DMS 273 treated with DMSO at 0.1 percent for 48 hours (cell line): ENCODE measurements around the gene OBP2A.
"Not testable (repeated sequence)": the region's sequence is repeated elsewhere in the genome, so short reads cannot be mapped to it uniquely, and the experiment has no call there.

Experiments
- DNase-seq: peaks from one replicate; lab custom pipeline; 2025; lab: John Stamatoyannopoulos, UW

Gene OBP2A

DNA sequence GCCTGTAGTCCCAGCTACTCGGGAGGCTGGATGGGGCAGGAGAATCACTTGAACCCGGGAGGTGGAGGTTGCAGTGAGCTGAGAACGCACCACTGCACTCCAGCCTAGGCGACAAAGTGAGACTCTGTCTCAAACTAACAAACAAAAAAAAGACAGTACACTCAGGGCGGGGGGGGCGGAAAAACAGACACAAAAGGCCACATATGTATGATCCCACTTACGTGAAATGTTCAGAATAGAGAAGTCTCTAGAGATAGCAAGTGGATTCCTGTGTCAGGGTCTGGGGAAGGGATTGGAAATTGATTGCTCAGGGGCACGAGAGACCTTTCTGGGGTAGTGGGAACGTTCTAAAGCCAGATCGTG is 33.7 kb upstream of the OBP2A start:
- no peak for DNase-seq

DNA sequence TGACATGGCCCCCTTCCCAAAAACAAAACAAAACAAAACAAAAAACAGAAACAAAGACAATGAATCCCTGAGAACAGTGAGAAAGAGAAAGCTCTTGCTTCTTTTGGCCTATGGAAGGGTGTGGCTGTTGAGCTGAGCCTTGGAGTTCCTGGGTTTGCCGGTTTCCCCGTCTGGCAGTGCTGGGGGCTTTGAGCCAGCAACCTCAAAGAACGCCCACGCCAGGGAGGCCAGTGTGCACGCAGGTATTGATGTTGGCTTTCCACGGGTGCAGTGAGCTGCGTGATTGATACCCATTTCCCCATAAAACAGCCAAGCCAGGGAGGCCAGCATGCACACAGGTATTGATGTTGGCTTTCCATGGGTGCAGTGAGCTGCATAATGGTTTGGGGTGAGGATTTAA is 33.0 kb upstream of the OBP2A start:
- DNase-seq: no peak

DNA sequence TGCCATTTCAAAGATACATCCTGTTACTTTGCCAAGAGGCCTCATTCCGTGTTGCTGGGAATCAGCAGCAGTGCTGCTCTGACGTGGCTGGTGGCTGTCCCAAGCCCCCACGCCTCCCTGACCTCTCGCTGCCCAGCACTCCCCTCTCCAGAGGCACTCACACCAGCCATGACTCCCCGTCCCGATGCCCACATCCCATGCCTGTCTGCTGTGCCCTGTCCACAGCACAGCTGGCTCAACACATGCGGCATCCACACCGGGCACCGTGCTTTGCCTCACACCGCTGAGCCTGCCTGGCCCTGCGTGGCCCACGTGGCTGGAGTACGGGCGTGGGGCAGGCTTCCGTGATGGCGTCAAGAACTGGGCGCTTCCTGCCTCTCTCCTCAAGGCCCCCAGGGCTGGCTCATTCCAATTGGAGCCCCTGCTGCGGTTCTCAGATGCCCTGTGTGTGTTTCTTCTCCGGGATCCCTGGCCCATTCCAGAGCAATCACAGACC is 32.5 kb upstream of the OBP2A start:
- DNase-seq: no peak

DNA sequence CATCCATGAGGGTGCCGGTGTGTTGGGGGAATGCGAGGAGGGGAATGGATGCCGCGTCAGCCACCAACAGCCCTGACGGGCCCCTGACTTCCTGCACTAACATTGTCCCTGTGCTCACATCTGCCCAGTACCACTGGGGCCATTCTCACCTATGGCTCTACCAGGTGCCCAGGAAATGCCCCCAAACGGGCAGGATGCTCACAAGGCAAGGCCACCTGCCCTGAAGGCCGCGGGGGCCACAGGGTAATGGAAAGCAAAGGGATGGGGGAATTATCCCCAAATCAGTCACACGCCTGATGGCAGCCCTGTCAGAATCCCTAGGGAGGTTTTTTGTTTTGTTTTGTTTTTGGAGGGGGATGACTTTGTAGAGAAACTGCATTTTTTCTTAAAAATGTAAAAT is 32.0 kb upstream of the OBP2A start:
- not testable (repeated sequence) for DNase-seq

DNA sequence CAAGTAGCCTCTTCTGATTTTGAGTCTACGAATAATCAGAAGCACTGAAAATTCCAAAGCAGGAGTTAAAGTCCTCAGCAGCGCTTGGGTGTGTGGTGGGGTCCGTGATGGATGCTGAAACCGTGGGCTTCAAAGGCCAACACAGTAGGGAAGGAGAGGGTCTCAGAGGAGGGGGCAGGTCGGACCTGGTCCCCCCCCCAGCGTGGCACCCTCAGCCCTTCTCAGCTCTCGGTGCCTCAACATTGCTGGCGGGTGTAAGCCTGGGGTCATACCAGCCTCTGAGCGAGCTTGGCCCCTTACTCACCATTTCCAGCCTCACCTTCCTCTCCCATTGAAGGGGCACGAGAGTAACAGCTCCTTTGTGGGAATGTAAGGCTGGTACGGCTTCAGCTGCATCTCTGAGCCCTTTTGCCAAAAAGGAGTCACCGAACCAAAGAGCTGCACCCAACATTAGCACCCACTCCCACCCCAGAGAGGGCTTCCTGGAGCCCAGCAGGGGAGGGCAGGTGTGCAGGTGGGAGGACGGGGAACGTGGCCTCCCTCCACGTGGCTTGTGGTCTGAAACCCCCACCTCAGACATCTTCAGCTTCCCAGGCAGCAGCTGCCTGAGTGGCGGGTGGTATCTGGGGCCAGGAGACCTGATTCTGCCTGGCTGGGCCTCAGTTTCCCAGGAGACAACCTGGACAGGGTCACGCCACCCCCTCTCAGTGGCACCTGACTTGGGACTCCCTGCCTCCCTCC is 31.4 kb upstream of the OBP2A start:
- no peak for DNase-seq

DNA sequence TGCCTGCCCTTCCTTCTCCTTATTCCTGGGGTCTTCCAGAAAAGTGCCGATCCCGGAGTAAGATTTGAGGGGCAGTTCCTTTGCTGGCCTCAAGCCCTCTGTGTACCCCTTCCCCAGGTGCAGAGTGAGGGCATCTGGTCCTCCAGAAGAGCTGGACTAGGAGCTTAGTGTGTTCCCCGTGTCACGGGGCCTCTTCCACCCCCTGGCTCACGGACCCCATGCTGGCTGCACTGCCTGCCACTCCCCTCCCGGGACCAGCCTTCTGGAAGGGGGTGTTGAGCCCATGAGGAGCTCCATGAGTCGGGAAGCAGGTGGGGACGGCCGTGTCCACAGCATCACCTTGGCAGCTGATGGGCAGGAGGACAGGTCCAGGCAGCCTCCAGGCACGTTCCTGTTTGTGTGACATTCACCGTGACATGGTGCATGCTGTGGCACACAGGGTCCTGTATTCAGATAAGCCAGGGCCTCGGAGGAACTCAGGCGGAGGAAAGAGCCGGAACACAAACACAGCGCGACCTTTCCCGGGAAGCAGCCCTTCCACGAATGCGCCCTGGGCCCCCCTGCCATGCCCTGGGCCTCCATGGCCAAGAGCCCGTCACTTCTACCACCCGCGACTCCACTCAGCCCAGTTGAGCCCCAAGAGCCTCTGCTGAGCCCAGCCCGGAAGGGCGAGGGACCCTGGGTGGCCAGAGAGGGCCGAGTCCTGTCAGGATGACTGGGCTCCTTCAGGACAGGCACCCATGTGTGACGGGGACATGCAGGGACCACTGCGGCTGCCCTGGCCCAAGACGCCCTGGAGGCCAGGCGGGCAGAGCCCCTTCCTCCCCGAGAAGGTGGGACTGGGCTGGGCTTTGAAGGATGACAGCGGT is 30.6 kb upstream of the OBP2A start:
- DNase-seq: no peak

DNA sequence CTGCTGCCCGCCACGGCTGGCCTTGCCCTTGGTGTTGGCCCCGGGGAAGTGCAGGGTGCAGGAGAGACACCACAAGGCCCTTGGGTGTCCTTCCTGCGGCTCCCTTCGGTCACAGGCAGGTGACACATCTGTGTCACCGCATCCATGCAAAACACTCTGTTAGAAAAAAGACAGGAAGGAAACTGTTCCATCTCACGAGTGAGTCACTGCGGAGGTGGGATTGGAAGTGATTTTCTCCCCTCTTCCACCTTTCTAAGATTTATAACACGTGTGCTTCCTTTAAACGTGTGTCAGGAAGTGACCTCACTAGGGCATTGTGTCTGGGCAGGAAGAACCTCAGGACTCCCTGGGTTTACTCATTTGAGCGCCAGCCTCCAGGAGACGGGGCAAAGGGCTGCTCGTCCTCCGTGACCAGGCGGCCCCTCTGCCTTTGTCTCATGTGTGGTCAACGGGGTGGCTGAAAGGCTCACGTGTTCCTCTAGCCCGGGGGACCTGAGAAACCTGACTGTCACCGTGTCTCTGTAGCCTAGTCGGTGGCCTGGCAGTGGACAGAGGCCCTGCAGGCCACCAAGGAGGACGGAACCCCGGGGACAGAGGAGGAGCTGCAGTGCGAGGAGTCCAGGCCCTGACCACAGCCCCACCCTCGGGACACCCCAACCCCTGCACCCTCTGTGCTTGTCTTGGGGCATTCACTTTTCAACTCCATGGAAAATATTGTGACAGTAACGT is 29.6 kb upstream of the OBP2A start:
- no peak for DNase-seq

DNA sequence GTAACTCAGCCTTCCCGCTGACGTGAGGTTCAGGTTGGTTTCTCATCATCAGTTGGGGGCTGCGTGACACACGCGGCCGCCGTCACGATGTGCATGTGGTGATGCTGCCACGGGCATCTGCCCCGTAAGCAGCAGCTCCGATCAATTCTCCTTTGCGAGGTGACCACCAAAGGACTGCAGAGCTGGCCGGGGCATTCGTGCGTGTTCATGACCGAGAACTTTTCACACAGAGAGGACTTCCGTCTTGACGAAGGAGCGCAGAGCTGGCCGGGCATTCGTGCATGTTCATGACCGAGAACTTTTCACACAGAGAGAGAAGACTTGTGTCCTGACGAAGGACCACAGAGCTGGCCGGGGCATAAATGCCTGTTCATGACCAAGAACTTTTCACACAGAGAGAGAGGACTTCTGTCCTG is 28.5 kb upstream of the OBP2A start:
- DNase-seq: no peak

DNA sequence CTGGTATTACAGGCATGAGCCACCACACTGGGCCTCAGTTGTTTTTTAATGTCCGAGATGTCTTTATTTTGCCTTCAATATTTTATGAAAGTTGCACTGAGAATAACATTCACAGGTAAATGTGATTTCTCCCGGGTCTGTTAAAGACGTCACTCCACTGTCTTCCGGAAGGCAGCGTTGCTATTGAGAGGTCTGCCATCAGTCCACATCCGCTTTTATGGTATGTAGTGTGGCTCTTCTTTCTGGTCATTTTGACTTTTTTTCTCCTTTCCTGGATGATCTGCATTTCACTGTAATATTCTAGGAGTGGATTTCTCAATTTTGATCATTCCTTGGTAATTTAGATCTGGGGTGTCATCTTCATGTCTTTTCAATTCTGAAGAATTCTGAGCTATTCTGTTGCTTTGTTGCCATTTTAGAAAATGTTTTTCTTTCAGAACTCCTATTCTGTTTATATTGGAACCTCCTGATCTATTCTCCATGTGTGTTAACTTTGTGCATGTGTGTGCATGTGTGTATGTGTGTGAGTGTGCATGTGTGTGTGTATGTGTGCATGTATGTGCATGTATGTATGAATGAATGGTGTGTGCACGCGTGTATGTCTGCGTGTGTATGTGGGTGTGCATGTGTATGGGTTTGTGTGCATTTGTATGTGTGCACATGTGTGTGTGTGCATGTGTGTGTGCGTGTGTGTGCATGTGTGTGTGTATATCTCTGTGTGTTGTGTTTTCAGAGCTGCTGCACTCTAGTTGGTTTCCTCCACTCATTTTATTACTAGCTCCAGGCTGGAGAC is 26.6 kb upstream of the OBP2A start:
- DNase-seq: no peak

DNA sequence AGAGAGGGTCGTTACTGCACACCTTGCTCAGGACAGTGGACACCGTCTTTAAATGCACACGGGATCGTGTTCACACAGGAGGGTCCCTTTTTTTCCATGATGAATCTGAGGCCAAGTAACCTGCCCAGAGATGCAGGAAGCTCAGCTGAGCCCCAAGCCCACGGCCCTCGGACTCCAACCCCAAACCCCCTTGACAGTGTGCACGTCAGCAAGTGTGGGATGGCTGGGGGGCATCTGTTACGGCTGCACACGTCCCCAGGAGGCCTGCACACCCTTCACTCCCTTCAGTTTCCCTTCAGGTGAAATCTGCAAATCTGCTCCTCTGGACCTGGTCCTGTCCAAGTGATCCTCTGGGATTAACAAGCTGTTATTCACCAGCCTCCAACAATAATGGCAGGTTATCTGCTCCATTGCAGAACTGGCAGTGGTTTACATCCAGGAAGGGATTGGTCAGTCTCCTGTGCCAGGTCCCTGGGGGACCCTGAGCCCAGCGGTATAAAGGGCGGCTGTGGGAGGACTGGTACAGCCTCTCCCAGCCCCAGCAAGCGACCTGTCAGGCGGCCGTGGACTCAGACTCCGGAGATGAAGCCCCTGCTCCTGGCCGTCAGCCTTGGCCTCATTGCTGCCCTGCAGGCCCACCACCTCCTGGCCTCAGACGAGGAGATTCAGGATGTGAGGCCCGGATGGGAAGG is 24.9 kb upstream of the OBP2A start, which contains the start of gene LCN1:
TSS of gene LCN1 (plus strand) at position 525 of the 692 bp plus-strand sequence. CDS start at position 583, 58 bp downstream.
- DNase-seq: no peak

DNA sequence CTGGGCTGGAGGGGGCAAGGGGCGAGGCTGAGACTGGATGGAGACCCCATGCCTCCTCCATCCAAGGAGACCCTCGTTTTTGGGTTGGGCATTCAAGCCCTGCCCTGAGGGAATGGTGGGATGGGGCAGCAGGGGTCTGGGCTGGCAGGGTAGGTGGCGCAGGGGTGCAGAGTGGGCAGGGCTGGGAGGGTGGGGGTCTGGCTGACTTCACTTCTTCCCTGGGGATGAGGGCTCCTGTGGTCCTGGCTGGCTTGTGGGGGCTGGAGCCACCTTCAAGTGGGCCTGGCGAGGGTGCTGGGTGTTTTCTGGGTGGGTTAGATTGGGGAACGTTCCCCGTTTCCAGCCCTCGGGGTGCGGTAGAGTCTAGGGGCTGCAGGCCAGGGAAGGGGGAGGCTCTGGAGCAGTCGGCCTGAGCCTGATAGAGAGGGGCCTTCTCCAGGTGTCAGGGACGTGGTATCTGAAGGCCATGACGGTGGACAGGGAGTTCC is 24.3 kb upstream of the OBP2A start:
- DNase-seq: no peak

DNA sequence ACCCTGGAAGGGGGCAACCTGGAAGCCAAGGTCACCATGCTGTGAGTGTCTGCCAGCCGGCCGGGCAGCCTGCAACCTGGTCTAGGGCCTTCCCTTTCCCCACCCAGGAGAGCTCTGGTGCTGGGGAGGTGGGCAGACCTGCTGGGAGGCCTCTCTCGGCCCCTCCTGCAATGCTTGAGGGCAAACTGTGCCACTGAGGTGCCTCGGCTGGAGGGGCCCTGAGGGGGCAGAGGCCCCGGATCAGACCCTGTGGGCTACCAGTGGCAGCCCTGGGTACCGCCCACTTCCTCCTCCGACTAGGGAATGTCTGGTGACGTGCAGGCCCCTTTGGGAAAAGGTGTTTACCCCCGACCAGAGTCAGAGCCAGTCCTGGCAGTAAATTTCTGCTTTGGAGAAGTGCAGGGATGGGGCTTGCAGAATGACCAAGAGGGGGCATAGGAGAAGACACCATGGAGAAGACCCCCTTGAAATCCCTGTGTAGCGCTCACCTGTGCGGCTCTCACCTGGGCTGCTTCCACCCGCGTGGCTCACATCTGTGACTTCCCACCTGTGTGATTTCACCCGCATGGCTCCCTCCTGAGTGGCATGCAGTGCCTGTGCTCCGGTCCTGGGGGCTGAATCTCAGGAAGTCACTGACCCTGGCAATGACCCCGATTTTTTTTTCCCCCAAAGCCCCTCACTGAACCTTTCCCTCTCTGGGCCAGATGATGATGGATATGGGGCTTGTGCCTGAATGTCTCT is 23.6 kb upstream of the OBP2A start:
- DNase-seq: no peak

DNA sequence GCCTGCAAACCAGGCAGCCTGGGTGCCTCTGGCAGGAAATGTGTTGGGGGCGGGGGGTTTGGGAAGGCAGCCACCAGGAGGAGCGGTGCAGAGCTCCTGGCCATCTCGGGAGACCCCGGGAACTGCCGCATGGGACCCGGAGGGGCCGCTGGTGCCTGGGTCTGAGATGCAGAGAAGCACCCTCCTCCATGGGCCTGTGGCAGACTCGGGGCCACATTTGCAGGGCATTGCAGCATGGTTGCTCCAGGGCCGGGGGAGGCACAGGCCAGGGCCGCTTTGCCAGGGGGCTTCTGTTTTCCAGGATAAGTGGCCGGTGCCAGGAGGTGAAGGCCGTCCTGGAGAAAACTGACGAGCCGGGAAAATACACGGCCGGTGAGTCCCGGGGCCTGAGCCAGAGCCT is 23.0 kb upstream of the OBP2A start:
- no peak for DNase-seq

DNA sequence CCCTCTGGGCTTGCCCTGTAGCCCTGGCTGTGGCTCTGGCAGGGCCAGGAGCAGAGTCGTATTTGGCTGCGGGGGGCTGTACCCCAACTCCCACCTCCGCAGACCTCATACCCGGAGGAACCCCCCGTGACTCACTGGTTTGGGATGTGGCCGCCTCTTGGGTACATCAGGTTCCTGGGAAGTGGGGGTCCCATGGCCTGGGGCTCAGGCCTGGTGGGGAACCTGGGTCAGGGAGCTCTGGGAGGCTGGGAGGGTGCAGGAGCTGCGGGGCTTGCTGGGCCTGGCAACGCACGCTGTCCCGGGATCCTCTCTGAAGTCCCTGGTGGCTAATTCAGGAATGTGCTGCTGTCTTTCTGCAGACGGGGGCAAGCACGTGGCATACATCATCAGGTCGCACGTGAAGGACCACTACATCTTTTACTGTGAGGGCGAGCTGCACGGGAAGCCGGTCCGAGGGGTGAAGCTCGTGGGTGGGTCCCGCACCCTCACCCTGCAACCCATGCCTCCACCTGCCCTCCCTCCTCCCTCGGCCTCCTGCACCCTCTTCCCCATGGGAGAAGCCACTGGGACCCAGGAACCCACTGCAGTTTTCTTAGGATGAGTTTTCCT is 22.3 kb upstream of the OBP2A start:
- DNase-seq: no peak

DNA sequence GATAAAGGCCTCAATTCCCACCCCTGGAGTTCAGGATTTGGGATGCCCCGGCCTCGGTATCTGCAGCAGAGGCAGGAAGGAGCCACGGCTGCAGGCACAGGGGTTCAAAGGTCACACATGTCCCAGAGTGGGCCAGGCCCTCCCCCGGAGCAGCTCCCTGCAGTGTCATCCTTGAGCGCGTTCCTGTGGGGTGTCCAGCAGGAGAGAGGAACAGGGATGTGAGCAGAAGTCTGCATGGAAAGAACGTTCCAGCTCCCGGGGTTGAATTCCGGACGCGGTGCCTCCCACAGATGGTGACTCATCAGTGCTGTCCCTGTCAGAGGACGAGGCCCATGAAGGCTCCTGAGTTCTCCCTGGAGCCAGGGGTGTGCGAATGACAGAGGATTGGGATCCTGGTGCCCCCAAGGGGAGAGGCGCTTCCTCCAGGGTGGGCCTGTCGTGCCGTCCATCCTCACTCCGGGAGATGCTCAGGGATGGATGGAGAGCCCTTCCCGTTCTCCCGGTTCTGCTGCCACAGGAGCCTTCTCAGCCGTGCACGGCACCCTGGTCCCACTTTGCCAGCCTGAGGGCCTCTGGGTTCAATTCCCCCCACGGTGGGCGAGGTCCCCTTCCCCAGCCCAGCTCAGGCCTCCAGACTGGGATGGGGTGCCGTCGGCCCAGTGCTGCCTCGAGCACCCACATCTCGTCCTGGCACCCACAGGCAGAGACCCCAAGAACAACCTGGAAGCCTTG is 21.6 kb upstream of the OBP2A start:
- no peak for DNase-seq

DNA sequence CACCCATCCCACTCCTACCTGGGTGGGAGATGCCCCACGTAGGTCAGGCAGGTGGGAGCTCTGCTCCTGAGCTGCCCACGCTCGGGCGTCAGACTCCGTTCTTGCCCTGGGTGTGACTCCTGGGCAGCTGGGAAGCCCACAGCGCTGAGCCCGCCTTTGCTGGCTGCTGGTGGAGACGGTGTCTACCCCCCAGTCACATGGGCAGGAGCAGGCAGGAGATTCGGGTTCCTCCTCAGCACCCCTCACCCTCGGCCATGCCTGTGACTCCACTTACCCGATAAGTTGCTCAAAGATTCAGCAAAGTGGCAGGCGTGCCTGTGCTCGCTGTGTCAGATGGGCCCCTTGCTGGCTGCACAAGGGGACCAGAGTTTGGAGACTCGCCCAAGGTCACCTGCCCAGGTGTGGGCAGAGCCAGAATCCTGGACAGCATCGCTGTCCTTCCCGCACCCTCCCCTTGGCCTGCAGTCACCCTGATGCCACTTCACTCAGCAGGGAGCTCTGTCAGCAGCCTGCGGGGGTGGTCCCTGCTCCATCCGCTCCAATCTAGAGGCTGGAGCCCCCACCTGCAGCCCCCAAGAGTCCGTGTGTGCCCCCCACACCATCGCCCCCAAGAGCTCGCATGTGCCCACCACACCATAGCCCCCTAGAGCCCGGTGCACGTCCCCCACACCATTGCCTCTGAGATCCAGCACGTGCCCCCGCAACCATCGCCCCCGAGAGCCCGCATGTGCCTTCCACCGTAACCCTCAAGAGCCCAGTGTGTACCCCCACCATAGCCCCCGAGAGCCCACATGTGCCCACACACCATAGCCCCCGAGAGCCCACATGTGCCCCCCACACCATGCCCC is 20.5 kb upstream of the OBP2A start:
- no peak for DNase-seq

DNA sequence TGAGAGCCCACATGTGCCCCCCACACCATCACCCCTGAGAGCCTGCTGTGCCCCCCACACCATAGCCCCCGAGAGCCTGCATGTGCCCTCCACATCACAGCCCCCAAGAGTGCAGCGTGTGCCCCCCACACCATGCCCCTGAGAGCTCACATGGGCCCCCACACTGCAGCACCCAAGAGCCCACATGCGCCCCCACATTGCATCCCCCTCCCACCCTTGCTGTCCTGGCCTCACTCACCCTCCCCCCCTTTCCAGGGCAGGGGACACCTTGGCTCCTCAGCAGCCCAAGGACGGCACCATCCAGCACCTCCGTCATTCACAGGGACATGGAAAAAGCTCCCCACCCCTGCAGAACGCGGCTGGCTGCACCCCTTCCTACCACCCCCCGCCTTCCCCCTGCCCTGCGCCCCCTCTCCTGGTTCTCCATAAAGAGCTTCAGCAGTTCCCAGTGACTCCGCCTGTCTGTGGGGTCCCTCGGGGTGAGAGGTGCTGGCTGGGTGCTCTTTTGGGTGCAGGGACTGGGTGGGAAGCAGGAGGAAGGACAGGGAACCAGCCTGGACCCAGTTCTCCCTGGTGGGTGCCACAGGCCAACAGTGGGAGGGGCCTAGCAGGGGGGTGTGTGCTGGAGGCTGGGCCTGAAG is 19.7 kb upstream of the OBP2A start:
- no peak for DNase-seq
